Limb (tissue), 2 donors: ENCODE data around the gene CPB1.

Experiments
- DNase-seq, 2 donors: peaks; one replicate each; pipeline ENCODE4 v3.0.0-alpha.2; 2016; ENCODE audit errors: extremely low spot score in 2 of 2

CPB1 gene

DNA sequence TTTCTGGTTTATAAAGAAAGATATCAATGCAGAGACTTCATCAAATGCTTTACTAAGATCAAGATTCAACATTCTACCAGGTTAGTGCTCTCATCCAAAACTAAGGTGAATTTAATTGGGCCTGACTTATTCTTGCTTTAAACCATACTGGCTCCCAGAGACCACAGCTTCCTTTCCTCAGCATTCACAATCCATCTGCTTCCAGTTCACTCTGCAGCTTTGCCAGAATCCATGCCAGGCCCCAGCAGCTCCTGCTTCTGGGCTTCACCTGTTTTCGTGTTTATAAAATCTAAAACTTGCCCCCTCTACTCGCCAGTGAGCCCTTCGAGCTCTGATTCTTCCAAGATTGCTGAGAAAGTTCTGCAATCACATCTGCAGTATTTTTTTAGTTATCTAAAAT, 2.3 kb downstream of the CPB1 start:
- DNase-seq: no peak

DNA sequence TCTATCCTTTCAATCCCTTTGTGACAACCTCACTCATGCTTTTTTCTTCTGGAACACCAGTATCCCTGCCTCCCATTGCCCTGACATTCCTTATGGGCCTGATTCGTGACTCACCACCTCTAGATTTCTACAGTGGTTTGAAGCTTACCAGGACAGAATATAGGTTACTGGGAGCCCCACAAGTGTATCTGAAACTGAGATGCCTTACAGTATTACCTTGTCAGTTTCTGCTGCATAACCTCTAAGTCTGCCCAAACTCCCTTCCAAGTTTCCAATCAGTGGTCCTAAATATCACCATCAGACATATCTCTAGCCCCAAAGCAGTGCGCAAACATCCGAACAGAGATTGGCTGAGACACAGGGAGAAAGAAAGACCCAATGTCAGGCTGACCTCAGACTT, 5.6 kb downstream of the CPB1 start:
- DNase-seq: no peak

DNA sequence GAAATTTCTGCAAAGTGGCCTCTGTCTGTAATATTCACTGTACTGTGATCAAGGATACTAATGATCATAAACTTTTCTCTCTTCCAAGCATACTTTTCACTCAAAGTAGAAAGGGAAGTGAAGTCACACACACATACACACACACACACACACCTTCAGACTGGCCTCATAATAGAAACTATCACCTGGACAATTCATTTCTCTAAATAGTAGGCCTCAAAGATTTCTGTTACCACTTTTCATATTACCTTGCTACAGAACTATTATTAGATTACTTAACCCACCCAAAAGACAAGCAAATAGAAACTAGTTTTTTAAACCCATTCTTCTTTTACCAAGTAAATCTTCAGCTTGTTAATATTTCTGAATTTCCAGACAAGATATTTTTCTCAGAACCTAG, 12.2 kb downstream of the CPB1 start:
- DNase-seq: no peak

DNA sequence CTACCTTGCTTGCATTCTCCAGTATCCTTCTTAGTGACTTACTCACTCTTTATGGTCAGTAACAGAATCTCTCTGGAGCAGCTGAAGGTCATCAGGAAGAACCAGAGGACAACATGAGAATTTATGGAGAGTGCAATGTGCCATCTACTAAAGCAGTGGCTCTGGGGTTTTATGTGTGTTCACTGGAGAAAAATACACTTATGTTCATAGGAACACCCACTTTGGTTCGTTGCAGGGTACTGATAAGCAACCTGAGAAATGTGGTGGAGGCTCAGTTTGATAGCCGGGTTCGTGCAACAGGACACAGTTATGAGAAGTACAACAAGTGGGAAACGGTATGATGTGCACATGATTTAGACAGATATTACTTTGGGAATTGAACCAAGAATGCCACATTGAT, 12.8 kb downstream of the CPB1 start:
- no peak for DNase-seq

DNA sequence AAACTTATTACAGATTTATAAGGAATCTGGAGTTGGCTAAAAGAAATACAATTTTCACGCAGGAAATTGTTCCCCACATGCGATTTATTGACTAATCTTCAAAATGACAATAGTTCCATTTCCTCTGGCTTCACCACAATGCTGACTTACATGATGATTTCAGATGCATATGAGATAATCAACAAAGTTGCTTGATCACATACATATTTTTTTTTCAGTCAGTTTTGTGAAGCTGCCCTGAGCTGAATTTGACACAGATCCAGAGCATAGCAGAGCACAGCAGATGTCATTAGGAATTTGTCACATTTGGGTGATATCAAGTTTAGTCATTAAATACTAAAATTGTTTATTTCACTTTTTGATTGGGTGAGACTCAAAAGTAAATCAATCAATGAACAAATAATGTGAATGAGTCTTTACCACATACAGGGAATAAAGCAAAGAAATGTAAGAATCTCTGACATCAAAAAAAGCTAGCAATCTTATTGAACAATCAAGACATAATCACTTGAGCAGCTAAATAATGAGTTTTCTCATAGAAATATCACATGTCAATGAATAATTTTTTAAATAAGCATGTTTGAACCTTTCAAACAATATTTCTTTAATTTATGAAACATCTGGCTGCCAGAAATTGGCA, 18.3 kb downstream of the CPB1 start:
- DNase-seq: peak in 1 of 2 donors; percentile 27

DNA sequence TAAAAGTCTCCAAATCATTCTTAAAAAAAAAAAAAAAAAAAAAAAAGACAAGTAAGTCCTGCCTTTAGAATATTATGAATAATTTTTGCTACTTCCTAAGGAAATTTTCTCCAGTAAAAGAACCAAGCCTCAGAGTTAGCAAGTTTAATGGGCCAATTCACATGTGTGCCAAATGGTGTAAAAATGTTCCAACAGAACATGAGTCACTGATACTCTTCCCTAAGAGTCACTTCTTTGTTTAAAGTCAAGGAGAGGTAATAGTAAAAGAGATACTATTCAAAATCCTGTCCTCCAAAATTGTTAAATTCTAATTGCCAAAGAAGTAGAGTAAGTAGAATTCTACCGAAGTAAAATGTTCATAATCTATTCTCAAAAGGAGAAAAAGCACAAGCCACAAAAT, 19.7 kb downstream of the CPB1 start:
- no peak for DNase-seq

DNA sequence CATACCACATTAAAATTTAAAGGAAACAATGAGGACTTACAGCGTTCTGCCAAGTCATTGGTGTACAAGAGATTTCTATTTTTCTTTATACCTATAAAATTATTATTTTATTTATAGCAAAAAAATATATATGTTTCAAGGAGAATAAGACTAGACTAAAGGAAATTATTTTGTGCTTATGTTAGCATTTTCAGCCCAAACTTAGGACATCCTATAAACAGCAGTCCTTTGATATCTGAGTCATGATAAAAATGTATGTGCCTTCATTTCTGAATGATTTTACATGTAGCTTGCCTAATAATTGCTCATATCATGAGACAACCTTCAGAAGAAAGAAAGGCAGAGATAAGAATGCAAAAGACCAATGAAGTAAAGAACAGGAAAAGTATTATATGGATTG, 20.8 kb downstream of the CPB1 start:
- no peak for DNase-seq

DNA sequence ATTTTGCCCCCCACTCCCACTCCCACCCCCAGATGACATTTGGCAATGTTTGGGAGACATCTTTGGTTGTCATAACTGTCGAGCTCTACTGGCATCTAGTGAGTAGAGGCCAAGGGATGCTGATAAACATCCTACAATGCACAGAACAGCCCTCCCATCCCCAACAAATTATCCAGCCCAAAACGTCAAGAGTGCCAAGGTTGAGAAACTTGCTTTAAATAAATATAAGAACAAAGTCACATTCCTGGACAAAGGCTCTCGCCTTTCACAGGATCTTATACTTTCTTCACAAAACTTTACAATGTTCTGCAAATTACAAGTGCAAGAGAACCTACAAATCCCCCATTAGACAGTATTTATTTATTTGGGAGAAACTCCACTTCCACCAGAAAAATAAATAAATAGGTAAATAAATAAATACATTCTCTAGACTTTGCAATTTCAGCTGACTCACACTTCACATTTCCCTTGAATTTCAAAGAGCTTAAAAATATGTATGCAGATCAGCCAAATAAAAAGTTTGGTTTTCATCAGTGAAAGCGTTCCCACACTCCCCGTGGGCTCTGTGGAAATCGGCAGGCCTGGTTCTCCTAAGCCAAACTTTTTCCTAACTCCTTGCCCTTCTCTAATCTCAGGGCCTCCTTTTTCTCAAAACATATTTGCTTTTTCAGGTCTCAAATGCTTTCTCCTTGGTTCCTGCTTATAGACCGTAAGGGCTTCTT, 24.8 kb downstream of the CPB1 start:
- DNase-seq: no peak

DNA sequence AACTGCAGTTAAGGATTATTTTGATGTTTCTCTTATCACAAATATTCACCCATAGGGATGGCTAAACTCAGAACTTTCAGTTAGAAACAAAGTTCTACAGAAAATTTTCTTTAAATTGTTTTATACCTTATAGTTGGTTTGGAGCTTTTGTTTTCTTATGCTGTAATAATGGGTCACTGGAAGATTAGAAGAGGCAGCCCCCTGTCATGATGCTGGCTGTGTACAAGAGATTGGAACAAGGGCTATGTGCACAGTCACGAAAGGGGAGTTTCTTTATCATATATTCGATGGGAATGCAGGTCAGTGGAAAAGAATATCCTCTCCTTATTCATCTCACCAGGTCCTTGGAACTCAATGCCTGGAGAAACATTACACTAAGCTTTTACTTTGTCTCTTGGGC, 25.5 kb downstream of the CPB1 start:
- no peak for DNase-seq

DNA sequence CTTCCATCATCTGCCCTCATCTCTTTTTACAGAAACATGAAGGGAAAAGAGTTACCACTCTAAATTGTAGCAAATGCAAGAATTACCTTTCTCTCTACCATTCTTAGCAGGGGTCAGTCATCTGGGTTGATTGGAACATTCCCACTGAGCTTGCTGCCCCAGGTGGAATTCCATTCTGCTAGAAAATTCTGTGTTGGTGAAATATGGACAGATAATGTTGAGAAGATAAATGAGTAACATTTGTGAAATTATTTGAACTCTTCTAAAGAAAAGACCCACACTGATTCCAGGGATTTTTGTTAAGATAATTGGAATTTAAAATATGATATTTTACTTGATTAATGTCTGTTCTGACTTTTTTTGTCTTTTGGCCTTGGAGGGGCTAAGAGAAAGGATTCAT, 26.4 kb downstream of the CPB1 start:
- no peak for DNase-seq

DNA sequence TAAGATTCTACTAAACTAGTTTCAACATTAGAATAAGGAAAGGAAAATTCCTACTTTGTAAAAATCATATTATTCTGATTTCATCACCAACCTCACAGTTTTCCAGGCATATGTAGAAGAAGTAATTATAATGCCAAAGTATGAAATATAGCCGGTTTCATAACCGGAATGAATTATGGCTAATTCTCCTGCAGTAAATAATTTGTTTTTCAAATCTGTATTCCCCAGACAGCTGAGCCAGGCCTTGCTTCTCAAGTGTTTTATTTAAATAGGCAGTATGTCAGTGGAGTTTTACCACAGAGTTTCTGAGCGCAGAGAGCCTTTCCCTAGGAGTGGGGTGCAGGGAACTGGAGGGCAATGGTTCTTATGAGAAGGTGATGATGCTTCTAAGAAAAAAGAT, 28.8 kb downstream of the CPB1 start:
- DNase-seq: no peak

DNA sequence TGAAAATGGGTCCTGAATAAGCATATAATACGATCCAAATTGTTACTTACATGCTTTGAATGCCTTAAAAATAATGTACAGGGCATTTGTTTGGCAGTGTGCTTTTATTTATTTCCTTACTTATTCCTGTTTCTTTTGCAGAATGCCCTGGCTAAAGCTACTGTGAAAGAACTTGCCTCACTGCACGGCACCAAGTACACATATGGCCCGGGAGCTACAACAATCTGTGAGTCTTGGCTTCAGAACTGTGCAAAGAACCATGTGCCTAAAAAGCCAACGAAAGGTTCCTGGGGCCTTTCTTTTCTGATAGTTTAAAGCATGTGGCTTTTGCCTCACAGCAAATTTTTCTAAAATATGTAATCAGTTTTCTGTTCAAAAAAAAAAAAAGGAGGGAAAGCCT, 29.7 kb downstream of the CPB1 start:
- DNase-seq: no peak

DNA sequence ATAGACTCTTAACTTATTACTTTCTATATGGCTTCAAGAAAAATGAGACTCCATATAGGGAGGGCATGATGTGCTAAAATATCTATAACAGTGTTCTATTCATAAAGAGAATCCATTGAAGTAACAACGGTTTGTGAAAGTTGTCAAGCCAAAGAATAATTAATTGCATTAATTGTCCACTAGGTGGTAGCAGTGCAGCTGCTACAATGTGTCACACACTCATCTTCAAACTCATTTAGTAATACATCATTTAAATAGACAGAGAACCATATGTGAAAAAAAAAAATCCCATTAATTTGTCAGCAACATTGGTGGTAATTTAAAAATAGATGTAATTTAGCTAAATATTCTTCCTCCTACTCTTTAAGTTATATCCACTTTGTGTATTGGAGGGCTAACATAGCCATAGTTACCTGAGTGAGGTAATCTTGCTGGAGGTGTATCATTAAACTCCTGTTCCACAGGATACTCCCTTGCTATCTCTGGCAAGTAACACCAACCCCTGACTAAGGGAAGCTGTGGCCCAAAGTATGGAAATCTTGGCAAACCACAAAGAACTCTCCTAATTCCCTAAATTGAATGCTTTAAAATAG, 33.8 kb downstream of the CPB1 start:
- peak in 1 of 2 donors; percentile 48 for DNase-seq

DNA sequence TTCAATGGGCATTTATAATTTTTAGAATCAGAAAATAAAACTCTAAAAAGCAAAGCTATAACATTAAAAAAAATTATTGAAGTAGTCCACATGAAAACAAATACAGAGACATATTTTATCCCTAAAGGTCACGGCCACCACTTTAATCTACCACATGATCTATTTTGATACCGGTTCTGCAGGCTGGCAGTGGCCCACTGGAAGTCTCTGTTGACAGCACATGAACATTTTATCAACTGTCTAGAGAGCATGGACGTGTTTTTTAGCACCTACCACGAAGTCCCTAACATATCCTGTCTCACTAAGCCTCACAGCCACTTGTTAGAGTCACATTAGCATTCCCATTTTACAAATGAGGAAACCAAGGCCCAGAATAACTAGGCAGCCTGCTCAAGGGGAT, 35.7 kb downstream of the CPB1 start:
- DNase-seq: no peak

DNA sequence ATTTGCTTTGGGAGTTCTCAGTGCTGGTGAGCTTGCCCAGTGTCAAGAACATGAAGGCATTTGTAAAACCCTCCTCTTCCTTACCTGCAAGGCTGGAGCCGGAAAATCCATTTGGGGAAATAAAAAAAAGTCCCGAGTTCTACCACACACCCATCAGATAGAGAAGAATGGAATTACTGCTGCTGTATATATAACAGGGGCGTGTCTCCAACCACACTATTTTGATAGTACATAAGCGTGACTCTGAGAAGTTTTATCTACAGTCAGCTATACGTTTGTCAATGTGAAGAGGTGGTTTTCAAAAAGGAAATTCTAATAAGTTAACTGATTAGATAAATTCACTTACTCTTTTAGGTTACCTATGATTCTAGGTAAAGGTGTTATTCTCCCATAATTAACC, 36.2 kb downstream of the CPB1 start:
- no peak for DNase-seq

DNA sequence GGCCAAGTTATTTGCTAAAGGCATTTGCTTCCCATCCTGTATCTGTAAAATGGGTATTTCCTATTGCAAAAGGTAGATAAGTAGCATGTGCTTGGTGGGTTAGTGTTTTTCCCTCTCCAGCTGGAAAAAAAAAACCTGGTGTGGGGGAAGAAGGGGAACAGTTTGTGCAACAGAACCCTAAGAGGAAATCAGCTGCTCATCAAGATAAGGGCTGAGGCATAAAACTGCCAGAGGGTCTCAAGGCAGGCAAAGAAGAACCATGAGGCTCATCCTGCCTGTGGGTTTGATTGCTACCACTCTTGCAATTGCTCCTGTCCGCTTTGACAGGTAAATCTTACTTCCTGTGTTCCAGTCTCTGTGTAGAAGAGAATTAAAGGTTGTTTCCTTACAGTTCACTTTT, 37.4 kb downstream of the CPB1 start, which contains the start of gene CPA3:
CPA3 (plus strand) TSS at position 248 of the 400 bp plus-strand sequence; CDS start at position 260, 12 bp downstream.
- DNase-seq: no peak

DNA sequence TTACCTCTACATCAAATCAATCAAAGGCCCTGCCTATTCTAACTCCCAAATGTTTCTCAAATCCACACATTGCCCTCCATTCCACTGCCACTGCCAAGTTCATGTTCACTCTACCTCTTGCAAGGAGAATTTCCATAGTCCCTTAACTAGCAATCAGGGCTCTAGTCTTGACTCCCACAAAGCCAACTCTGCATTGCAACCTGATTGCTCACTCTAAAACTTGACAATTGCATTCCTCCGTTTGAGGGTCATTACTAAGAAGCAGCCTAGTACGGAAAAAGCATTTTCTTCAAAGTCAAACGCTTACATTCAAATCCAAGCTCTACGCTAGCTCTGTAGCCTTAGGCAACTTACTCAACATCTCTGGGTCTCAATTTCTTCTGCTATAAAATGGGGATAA, 38.6 kb downstream of the CPB1 start:
- no peak for DNase-seq

DNA sequence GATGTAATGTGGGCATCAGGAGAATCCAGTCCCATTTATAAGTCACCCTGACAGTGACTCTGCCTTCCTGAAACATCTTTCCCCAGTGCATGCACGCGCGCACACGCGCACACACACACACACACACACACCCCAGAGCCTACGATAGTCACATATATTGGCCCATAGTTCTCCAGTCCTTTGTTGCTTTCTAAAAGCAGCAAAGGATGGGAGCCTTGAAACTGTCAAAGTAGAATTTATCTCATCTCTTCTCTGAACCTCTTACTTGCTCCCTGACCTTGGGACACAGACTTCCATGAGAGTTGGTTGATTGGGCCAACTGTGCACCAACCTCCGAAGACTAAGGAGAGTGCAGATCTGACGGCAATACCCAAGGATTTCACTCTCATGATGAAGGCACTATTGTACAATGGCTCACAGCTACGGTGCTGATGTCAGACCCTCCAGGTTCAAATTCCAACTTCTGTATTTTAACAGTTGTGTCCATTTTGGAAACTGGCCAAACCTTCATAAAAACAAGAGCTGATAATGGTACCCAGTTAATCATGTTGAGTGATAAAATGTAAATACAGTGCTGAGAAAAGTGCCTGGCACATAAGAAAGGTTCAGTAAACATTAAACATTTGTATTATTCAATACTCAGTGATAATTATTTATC, 45.8 kb downstream of the CPB1 start:
- no peak for DNase-seq

DNA sequence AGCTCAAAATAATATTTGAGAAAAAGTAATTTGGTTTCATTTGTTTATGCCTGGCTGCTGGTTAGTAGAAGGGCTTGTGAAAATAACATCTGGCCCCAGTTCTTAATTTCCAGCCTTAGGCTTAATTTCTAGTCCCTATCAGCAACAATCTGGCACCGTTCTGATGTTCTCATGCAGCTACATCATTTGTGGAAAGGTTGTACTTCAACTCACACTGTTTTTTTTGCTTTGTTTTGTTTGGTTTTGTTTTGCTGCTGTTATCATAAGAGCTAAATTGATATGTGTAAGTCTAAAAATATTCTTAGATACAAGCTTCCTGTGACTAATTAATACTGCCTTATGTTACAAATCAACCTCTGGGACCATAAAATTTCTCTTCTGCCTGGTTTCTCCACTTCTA, 46.4 kb downstream of the CPB1 start:
- DNase-seq: no peak

DNA sequence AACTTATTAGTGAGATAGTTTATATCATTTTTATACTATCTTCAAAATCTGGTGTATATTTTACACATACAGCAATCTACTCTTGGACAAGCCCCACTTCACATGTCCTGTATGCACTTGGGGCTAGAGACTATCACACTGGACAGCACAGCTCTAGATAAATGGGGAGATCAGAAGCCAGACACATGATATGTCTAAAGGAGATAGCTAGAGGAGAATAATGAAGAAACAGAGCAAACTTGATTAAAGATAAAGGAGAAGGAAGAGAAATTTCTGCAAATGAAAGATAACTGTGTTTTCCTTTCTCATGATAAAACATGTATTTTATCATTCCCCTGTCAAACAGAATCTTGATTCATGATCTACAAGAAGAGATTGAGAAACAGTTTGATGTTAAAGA, 50.5 kb downstream of the CPB1 start:
- no peak for DNase-seq

DNA sequence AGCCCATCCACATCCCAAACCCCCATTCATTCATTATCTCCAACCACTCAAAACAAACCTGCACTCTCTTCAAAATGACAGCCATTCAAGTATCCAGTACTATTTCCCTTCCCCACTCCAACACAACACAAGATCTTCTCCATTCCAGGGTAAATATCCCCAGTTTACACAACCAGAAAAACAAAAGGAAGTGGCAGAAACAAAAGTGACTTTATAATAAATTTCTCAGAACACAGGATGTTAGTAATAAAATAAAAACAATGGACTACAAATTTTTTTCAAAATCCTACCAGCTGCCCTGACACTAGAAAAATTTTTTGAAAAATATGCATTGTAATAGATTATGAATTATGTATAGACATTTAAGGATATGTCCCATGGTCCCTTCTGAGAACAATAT, 51.6 kb downstream of the CPB1 start:
- no peak for DNase-seq

DNA sequence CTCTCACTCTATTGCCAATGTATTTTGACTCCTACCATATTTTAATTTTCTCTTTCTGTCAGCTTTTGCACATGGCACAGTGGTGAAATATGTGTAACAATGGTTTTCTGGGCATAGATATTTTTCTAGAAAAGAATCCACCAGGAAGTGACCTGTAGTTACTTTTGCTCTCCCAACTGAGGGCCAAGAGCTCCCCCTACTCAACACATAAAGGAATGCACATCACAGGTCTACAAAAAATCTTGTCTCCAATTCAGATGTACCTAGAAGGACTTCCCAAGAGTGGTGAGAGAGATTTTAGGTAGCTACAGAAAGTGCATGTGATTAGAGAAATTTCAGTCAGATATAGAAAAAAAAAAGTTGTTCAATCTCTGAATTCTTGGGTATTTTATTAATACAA, 53.1 kb downstream of the CPB1 start:
- no peak for DNase-seq

DNA sequence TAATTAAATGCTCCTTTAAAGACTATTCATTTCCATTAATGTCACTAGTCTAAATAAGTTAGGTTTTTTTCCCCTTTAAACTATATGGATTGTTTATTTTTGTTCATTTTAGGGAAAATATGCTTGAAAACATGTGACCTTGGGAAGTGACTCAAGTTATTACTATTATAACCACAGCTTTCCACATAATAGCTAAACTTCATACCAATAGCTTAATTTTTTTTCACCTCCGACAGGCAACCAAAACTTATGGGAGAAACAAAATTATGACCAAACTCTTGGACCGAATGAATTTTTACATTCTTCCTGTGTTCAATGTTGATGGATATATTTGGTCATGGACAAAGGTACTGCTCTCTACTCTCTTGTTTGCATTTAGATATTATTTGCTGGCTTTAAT, 53.7 kb downstream of the CPB1 start:
- DNase-seq: no peak
